Activated CD4-positive, alpha-beta T cell treated with anti-CD3 and anti-CD28 coated beads, Interleukin-10, Interleukin-2, amounts not matched to agents 100 ng/mL and 50 ng/mL, durations not matched to agents 16 hours and 8 hours (primary cell): ENCODE measurements around the gene SCGB1C1.
A peak's percentile ranks its signal among the peaks of the same experiment; 100 is the strongest.
"Not testable (repeated sequence)": the region's sequence is repeated elsewhere in the genome, so short reads cannot be mapped to it uniquely, and the experiment has no call there.

Experiments
- DNase-seq: peaks from one replicate; pipeline ENCODE4 v3.0.0-alpha.2; 2020

SCGB1C1 gene

DNA sequence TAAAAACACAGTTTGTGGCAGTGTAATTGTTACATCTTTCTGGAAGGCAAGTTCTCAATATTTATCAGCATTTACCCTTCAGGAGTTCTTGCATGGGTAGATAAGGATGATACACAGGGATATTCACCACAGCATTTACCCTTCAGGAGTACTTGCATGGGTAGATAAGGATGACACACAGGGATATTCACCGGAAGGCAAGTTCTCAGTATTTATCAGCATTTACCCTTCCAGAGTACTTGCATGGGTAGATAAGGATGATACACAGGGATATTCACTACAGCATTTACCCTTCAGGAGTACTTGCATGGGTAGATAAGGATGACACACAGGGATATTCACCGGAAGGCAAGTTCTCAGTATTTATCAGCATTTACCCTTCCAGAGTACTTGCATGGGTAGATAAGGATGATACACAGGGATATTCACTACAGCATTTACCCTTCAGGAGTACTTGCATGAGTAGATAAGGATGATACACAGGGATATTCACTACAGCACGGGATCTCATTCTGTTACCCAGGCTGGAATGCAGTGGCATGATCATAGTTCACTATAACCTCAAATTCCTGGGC is 27.9 kb downstream of the SCGB1C1 start:
- not testable (repeated sequence) for DNase-seq

DNA sequence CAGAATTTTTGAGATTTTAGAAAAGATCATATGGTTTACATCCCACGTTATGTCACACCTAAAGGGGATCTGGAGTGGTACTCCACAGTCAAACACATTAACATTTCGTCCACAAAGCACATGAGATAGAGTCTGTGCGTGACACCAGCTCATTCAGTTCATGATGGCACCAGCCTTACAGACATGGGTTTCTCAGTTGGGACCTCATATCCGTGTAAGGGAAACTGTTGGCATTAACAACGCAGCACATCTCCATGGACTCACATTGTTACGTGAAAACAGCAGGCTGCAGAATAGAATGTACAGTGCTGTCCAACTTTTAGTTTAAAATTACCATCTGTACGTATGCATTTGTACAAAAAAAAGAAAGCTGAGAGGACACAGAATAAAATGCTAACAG is 28.7 kb downstream of the SCGB1C1 start:
- DNase-seq: no peak

DNA sequence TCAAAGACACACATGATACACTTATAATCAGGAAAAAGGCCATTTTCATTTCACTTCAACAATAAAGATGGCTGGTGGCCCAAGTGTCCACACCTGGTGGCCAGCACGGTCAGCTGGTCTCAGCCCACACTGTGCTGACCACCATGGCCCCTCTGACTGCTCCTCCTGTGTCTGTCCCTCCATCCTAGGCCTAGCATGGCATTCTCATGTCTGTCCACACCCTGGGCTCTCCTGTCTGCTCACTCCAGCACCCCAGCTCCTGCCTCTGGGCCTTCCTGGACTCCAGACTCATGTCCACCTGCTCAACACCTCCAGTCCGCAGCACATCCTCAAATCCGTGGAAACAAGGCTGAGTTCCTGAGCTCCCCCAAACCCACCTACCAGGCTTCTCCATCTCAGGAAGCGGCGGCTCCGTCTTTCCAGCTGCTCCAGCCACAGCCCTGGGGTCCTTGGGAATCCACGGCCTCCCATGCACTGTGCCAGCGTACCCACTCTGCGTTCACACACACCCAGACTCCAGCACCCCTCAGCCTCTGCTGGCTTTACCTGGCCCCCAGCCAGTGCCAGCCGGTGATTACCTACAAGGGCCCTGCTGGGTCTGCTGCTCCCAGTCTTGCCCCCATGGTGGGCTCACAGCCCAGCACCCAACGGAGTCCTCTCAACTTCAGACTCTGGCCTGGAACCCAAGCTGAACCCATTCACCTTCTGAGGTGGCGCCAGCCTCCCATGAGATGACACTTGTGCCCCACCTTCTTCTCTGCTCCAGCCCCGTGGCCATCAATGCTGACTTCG is 29.3 kb downstream of the SCGB1C1 start:
- DNase-seq: no peak

DNA sequence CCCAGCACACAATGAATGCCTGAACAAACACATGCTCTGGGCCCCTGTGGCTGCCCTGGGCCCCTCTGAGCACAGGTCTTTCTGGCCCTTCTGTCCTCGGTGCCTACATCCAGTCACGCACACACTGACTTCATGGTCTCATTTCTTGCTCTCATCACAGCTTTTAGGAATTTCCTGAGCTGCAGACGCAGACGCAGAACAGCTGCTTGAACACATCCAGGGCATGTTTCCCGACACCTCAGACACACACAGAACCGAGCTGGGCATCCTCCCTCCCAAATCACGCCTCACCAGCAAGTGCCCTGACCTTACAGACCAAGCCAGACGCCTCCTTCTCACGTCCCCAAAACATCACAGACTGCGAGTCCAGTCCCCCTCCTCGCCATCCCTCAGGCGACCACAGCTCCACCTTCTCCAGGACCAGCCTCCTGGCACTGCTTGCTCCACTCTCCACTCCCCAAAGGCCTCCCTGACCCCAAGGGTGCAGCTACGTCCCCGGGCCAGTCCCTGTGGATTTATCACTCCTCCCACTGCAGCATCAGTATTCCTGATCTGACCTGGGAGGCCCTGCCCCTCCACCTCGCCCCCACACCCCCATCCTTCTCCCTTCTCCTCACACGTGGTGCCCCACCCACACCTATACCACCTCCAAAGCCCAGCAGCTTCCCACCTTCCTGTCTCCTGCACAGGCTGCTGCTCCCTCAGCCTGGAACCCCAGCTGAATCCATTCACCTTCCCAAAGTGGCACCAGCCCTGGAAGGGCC is 30.3 kb downstream of the SCGB1C1 start:
- DNase-seq: no peak

DNA sequence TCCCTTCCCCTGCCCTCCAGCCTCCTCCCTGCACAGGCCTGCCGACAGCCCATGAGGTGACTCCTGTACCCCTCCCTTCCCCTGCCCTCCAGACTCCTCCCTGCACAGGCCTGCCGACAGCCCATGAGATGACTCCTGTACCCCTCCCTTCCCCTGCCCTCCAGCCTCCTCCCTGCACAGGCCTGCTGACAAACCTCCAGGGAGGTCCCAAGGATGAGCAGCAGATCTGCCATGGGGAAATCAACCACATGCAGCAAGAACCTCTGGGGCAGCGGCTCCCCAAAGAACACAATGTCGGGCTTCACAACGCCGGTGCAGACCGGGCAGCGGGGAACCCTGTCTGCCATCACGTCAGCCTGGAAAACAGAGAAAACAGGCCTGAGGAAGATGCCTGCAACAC is 31.0 kb downstream of the SCGB1C1 start:
- no peak for DNase-seq

DNA sequence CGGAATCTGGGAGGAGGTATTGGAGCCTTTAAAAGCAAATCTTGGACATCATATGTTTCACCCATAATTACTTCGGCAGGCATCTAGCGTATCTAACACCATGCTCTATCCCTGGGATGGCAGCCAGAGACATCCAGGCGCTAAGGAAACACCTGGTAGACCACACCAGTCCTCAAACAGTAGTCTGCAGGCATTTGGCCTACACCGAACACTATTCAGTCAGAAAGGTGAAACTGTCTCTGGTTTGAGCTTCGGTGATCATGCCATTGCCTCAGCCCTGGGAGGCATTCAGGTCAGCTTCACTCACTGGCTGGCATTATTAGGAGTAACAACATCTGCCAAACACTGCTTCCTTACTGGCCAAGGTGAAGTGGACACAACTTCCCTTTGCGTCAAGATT is 31.5 kb downstream of the SCGB1C1 start:
- no peak for DNase-seq

DNA sequence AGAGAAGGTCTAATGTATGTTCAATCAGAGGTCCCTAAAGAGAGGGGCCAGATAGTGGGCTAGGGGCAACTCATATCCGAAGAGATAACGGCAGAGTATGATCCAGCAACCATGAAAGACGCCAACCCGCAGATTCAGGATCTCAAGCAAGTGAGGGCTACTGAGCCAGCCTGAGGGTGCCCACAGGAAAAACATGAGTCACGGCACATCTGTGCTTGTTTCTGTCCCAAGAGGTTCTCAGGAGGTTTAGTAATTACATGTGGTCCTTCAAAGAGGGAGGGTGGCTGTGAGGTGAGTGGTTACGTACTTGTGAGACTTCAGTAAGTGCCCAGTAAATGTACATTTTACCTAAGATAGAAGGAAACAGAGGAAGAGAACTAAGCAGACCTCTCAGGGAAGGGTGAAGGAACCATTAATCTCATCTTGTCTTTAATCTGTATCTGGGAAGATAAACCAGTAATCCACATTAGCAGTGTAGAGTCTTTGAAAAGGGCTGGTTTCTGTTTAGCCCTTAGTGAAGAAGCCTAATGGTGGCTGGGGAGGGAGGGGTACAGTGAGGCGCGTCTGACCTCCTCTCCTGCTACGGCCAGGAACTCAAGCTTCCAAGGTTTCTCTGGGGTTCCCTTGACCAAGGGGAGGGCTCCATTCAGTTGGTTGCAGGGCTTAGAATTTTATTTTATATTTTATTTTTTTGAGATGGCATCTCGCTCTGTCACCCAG is 33.0 kb downstream of the SCGB1C1 start:
- peak; percentile 34 for DNase-seq

DNA sequence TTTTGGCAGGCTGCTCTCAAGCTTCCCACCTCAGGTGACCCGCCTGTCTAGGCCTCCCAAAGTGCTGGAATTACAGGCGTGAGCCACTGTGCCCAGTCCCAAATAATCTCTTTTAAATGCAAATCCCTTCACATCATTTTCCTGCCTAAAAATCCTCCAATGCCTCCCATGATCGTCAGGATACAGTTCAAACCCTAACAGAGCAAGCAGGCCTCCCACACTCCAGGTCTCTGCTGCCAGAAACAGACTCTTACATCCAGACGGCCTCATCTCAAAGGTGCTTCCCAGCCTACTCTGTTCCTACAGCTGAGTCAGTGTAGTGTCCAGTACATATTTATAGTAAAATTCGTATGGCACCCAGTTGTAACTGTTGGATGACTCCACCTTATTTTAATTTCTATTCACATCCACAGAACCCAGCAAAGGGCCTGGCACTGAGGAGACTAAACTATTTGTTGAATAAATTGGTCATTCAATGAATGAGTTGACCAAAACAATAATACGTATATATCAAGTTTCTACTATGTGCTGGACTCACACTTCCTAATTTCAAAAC is 35.0 kb downstream of the SCGB1C1 start:
- no peak for DNase-seq

DNA sequence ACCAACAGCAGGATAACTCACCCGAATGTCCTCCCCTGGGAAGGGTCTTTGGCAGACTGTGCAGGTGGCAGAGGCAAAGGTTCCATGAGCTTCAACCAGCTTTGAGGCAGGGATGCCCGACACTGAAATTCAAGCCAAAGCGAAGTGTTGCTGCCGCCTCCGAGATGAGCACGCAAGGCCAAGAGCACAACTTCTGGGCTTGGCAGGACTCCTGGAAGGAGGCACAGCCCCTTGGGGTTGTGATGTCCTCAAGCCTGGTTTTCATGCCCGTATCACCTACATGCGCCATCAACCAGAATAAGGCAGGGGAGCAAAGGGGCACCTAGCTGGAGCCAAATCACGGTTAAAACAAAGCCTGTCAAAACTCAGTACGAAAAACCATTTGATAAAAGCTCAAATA is 37.6 kb downstream of the SCGB1C1 start:
- DNase-seq: no peak

DNA sequence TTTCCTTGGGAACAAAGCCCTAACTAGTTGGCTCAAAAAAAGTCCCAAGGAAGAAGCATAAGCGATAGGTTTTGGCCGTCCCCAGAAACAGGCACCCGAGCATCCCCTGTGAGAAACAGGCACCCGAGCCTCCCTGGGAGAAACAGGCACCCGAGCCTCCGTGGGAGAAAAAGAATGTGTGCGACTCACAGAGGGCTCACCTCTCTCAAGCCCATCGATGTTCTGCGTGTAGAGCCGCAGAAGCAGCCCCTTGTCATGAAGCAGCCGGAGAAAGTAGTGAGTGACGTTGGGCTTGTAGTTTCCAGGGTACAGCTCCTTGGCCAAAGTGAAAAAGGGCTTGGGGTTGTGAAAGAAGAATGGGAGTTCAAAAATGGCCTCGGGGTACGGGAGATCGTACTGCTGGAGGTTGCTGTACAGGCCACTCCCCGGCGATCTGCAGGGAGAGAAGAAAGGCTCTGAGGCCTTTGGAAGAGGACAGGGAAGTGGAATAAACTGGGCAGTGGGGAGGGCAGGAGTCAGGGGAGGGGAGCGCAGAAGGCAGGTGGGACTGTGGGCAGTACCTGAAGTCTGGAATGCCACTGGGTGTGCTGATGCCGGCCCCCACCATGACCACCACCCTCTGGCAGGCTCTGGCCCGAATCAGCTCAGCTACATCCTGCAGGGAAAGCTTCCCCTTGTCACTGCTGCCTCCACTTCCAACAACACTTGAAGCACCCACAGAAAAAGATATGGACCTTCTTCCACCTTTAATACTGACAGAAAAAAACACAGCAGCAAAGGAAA is 40.1 kb downstream of the SCGB1C1 start:
- no peak for DNase-seq

DNA sequence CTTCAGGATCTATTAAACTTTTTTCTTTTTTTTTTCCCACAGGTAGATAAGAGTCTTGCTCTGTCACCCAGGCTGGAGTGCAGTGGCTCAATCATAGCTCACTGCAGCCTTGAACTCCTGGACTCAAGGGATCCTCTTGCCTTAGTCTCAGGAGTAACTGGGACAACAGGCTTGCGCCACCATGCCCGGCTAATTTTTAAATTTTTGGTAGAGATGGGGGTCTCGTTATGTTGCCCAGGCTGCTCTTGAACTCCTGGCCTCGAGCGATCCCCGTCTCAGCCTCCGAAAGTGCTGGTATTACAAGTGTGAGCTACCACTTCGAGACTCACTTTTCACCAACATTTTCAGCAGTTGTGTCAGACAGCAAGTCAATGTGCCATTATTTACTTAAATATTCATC is 42.3 kb downstream of the SCGB1C1 start:
- no peak for DNase-seq

DNA sequence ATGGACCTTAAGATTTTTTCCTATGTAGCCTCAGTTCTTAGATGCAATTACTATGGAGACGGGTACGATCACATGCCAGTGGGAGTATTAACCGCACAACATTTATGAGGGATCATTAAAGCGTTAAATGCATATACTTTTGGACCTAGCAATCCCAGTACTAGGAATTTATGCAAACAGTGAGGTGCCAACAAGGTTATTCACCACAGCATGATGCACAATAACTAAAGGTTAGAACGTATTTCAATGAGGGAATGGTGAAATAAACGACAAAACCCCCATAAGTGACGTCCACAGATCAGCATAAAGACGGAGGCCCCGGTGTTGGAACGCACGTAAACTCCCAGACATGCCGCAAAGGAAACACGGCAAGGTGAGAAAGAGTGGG is 42.7 kb downstream of the SCGB1C1 start:
- DNase-seq: peak; percentile 54

DNA sequence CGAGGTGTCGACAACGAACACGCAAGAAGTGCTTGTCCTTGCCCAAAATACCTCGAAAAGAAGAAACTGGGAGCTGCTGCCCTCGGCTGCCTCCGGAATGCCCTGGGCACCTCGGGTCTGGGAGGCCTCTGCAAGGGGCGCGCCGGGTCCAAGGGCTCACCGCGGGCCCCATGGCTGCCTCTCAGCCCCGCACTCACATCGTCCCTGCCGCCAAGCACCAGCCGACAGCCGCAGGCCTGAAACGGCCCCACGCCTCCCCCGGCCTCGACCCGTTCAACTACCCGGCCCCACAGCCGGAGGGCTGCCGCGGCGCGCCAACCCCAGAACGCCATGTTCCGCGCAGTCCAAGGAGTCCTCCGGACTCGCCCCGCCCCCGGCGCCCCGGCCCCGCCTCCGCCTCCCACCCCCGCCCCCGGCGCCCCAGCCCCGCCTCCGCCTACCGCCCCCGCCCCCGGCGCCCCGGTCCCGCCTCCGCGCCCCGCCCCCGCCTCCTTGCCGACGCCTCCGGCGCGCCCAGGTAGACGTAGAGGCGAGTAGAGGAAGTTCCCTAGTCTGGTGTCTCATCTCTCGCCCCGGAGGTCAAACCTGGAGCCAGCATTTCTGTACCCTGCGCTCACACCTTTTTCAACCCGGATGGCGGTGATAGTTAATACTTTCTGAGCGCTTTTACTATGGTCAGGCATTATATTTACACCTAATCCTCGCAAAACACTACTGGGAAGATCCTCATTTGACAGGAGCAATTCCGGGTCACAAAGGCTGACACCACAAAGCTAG is 43.3 kb downstream of the SCGB1C1 start, which contains the start of gene SIRT3:
TSS of gene SIRT3 (minus strand) at position 346 of the 777 bp plus-strand sequence. CDS start at position 332, 14 bp downstream.
- DNase-seq: peak; percentile 94

DNA sequence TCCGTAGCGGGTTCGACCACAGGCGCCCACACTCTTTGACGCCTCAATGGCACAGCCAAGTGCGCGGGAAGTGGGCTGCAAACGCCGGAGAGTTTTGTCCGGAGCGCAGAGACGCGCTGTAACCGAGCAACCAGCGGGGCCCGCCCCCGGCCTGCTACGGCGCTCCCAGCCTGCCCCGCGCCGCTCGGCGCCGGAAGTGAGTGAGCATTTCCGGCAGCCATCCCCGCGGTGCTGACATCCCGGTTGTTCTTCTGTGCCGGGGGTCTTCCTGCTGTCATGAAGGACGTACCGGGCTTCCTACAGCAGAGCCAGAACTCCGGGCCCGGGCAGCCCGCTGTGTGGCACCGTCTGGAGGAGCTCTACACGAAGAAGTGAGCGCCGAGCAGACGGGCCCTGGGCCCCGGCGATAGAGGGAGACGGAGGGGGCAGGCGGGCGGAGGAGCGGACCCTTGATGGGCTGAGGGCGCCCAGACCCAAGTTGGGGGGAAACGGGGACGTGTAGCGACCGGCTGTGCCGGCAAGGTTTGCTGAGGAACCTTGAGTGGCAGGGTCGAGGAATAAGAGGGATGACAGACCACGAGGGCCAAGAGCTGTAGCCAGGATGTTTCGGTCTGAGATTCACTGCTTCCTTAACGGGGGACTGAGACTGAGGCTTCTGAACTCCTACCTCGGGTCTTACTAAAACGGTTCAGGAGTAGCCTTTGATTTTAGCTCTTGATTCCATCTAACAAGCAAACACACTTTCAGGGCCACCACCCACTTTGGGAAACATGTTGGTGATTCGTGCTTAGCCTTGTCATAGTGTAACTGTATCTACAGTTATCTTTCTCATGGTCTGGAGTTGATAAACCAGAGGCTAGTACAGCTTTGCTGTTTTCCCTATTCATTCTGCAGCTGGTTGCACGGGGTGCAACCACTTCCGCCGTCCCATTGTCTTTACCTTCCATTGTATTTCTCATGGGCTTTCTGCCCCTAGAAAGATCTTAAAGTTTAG is 44.2 kb downstream of the SCGB1C1 start, which contains the start of gene PSMD13:
TSS of gene PSMD13 (plus strand) at position 203 of the 994 bp plus-strand sequence. CDS start at position 277, 74 bp downstream.
- DNase-seq: peak; percentile 92

DNA sequence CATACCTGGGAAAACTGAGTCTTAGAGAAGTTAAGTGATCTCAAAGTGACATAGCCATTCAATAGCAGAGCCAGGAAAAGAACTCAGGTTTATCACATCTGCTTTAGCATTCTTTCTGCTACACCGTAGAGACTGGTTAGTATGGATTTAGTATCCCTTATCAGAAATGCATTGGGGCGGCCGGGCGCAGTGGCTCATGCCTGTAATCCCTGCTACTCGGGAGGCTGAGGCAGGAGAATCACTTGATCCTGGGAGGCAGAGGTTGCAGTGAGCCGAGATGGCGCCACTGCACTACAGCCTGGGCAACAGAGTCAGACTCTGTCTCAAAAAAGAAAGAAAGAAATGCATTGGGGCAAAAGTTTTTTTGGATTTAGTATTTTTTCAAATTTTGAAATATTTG is 45.5 kb downstream of the SCGB1C1 start:
- DNase-seq: not testable (repeated sequence)

DNA sequence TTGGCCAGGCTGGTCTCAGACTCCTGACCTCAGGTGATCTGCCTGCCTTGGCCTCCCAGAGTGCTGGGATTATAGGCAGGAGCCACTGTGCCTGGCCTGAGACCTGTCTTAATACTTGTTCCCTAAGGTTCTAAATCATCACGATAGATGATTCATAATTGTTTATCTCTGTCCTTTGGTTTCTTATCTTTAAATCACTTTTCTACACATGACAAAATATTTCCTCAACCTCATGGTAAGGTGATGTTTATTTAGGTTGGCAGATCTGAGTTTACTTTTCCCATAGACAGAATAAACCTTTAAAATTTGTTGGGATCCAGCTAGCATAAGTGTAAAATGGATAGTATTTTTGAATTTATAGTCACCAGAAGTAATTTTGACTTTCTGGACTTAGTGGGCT is 47.4 kb downstream of the SCGB1C1 start:
- no peak for DNase-seq

DNA sequence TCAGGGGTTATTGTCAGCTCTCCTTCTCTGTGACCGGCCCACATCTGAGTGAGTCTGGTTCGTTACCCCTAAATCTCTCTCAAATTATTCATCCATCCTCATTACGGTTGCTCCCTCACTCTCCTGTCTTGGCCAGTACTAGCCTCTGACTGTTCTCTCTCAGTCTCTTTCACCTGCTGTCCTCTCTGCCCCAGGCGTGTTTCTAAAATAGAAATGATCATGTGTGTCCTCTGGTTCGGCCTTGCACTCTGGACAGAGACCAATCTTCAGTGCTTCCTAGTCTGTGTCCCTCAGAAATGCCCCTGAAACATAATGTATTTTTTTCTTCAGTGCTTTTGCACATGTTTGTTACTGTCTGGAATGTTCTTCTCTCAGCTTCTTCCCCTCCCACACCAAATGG is 48.8 kb downstream of the SCGB1C1 start:
- no peak for DNase-seq
